ENCODE data around the gene TMEM255A.

TMEM255A gene

GRCh38 chrX:120281021-120281624 lies 30.1 kb downstream of the TMEM255A start:
- Histone ChIP-seq H3K27ac (ENCODE audit: low read depth, low read length) (no peak overlapping the region), H3K79me1 (ENCODE audit: low read length) (no peaks in the 10 kb centered on the region), H3K9ac (ENCODE audit: low read length) (no peak overlapping the region), H2AFZ (ENCODE audit: insufficient read depth, low read length, poor library complexity) (no peak overlapping the region), H3K36me3 (ENCODE audit: control insufficient read depth in 1 of 2, insufficient read depth in 2 of 2, low read length in 2 of 2) (no peaks in the 10 kb centered on the region), H3K4me3 (ENCODE audit: low read depth, low read length) (no peak overlapping the region), H3K79me2 (ENCODE audit: control insufficient read depth, insufficient read depth, low read length, poor library complexity) (no peaks in the 10 kb centered on the region), H3K4me1 (ENCODE audit: control insufficient read depth in 1 of 2, insufficient read depth in 2 of 2, low read length in 2 of 2) (peaks cover 0 to 2% of the 10 kb centered on the region in 2 experiments), H3K9me3 (ENCODE audit: insufficient read depth, low read depth, low read length) (no peaks in the 10 kb centered on the region), H4K91ac (ENCODE audit: low read depth, low read length) (no peak overlapping the region), H3K18ac (ENCODE audit: low read length) (no peak overlapping the region), H3K4ac (ENCODE audit: low read depth, low read length) (no peak overlapping the region), H3K23ac (ENCODE audit: low read length) (no peak overlapping the region), H2AK5ac (ENCODE audit: low read length) (no peak overlapping the region), H2BK120ac (ENCODE audit: insufficient read depth, low read length, poor library complexity) (no peak overlapping the region), H2BK5ac (ENCODE audit: low read depth, low read length, poor library complexity) (no peak overlapping the region), H4K12ac (ENCODE audit: low read depth, low read length) (no peak overlapping the region), H3K4me2 (ENCODE audit: low read length) (no peak overlapping the region), H3K14ac (ENCODE audit: low read length) (no peak overlapping the region), H4K8ac (ENCODE audit: low read depth, low read length) (no peak overlapping the region), H3K27me3 (ENCODE audit: insufficient read depth, low read length) (no peaks in the 10 kb centered on the region), H2BK12ac (ENCODE audit: low read length) (no peak overlapping the region)
- WGBS (ENCODE audit: extremely low coverage, insufficient coverage, insufficient read length), result no CpG with 5 or more reads among the region's 10 CpGs
- DNase-seq, result no peak

GRCh38 chrX:120274958-120275357 lies 36.3 kb downstream of the TMEM255A start:
- no peaks in the 10 kb centered on the region for H3K27me3 ChIP-seq (ENCODE audit: insufficient read depth, low read length)

DNA sequence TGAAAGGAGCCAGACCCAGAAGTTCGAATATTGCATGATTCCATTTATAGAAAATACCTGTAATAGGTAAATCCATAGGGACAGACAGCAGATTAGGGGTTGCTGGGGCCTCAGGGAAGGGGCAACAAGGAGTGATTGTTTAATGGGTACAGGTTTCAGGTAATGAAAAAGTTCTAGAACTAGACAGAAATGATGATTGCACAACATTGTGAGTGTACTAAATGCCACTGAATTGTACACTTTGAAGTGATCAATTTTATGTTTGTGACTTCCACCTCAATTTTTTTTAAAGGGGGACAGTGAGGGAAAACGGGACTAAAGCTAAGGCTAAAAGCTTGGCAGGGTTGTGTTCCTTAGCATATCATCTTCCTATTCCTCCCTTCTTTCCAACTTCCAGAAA lies 37.1 kb downstream of the TMEM255A start:
- Histone ChIP-seq H3K36me3 (ENCODE audit: control insufficient read depth in 1 of 2, insufficient read depth in 2 of 2, low read length in 2 of 2) (no peaks in the 10 kb centered on the region), H3K4me2 (ENCODE audit: low read length) (no peak overlapping the region), H3K9me3 (ENCODE audit: insufficient read depth, low read depth, low read length) (no peaks in the 10 kb centered on the region), H3K4me1 (ENCODE audit: control insufficient read depth in 1 of 2, insufficient read depth in 2 of 2, low read length in 2 of 2) (no peaks in the 10 kb centered on the region), H3K79me2 (ENCODE audit: control insufficient read depth, insufficient read depth, low read length, poor library complexity) (no peaks in the 10 kb centered on the region), H2BK5ac (ENCODE audit: low read depth, low read length, poor library complexity) (no peak overlapping the region), H4K12ac (ENCODE audit: low read depth, low read length) (no peak overlapping the region), H3K23ac (ENCODE audit: low read length) (no peak overlapping the region), H2AK5ac (ENCODE audit: low read length) (no peak overlapping the region), H3K27ac (ENCODE audit: low read depth, low read length) (no peak overlapping the region), H2AFZ (ENCODE audit: insufficient read depth, low read length, poor library complexity) (no peak overlapping the region), H3K14ac (ENCODE audit: low read length) (no peak overlapping the region), H2BK120ac (ENCODE audit: insufficient read depth, low read length, poor library complexity) (no peak overlapping the region), H4K8ac (ENCODE audit: low read depth, low read length) (no peak overlapping the region), H4K91ac (ENCODE audit: low read depth, low read length) (no peak overlapping the region), H2BK12ac (ENCODE audit: low read length) (no peak overlapping the region), H3K27me3 (ENCODE audit: insufficient read depth, low read length) (no peaks in the 10 kb centered on the region), H3K4ac (ENCODE audit: low read depth, low read length) (no peak overlapping the region), H3K9ac (ENCODE audit: low read length) (no peak overlapping the region), H3K4me3 (ENCODE audit: low read depth, low read length) (no peak overlapping the region), H3K18ac (ENCODE audit: low read length) (no peak overlapping the region), H3K79me1 (ENCODE audit: low read length) (no peaks in the 10 kb centered on the region)
- no CpG with 5 or more reads among the region's 2 CpGs for WGBS (ENCODE audit: extremely low coverage, insufficient coverage, insufficient read length)
- DNase-seq, result no peak

More at GRCh38 chrX:120274958-120275357, 36.3 kb downstream of the TMEM255A start:
- H3K14ac ChIP-seq (ENCODE audit: low read length), result no peak overlapping the region
- no peak overlapping the region for H4K12ac ChIP-seq (ENCODE audit: low read depth, low read length)
- no peak overlapping the region for H3K4me2 ChIP-seq (ENCODE audit: low read length)
- no peak overlapping the region for H4K91ac ChIP-seq (ENCODE audit: low read depth, low read length)
- no peaks in the 10 kb centered on the region for H3K79me1 ChIP-seq (ENCODE audit: low read length)
- H3K4me3 ChIP-seq (ENCODE audit: low read depth, low read length), result no peak overlapping the region
- H3K23ac ChIP-seq (ENCODE audit: low read length), result no peak overlapping the region
- no peak overlapping the region for H3K9ac ChIP-seq (ENCODE audit: low read length)
- no CpG with 5 or more reads among the region's 2 CpGs for WGBS (ENCODE audit: extremely low coverage, insufficient coverage, insufficient read length)
- H3K27ac ChIP-seq (ENCODE audit: low read depth, low read length), result no peak overlapping the region
- H2BK5ac ChIP-seq (ENCODE audit: low read depth, low read length, poor library complexity), result no peak overlapping the region
- H3K4ac ChIP-seq (ENCODE audit: low read depth, low read length), result no peak overlapping the region
- no peak overlapping the region for H4K8ac ChIP-seq (ENCODE audit: low read depth, low read length)
- H3K79me2 ChIP-seq (ENCODE audit: control insufficient read depth, insufficient read depth, low read length, poor library complexity), result no peaks in the 10 kb centered on the region
- no peak overlapping the region for H3K18ac ChIP-seq (ENCODE audit: low read length)
- H2BK12ac ChIP-seq (ENCODE audit: low read length), result no peak overlapping the region
- no peak overlapping the region for H2AK5ac ChIP-seq (ENCODE audit: low read length)
- no peak overlapping the region for H2BK120ac ChIP-seq (ENCODE audit: insufficient read depth, low read length, poor library complexity)
- DNase-seq, result no peak
- H2AFZ ChIP-seq (ENCODE audit: insufficient read depth, low read length, poor library complexity), result no peak overlapping the region
- H3K36me3 ChIP-seq (ENCODE audit: control insufficient read depth in 1 of 2, insufficient read depth in 2 of 2, low read length in 2 of 2), result no peaks in the 10 kb centered on the region
- no peaks in the 10 kb centered on the region for H3K4me1 ChIP-seq (ENCODE audit: control insufficient read depth in 1 of 2, insufficient read depth in 2 of 2, low read length in 2 of 2)
- H3K9me3 ChIP-seq (ENCODE audit: insufficient read depth, low read depth, low read length), result no peaks in the 10 kb centered on the region

GRCh38 chrX:120271218-120271617 lies 40.0 kb downstream of the TMEM255A start:
- Histone ChIP-seq H3K36me3 (ENCODE audit: control insufficient read depth in 1 of 2, insufficient read depth in 2 of 2, low read length in 2 of 2) (no peaks in the 10 kb centered on the region), H2AFZ (ENCODE audit: insufficient read depth, low read length, poor library complexity) (no peak overlapping the region), H3K4ac (ENCODE audit: low read depth, low read length) (no peak overlapping the region), H2AK5ac (ENCODE audit: low read length) (no peak overlapping the region), H3K4me2 (ENCODE audit: low read length) (no peak overlapping the region), H3K27ac (ENCODE audit: low read depth, low read length) (no peak overlapping the region), H3K18ac (ENCODE audit: low read length) (no peak overlapping the region), H2BK120ac (ENCODE audit: insufficient read depth, low read length, poor library complexity) (no peak overlapping the region), H4K8ac (ENCODE audit: low read depth, low read length) (no peak overlapping the region), H3K4me3 (ENCODE audit: low read depth, low read length) (no peak overlapping the region), H3K23ac (ENCODE audit: low read length) (no peak overlapping the region), H3K27me3 (ENCODE audit: insufficient read depth, low read length) (no peaks in the 10 kb centered on the region), H4K91ac (ENCODE audit: low read depth, low read length) (no peak overlapping the region), H2BK12ac (ENCODE audit: low read length) (no peak overlapping the region), H3K14ac (ENCODE audit: low read length) (no peak overlapping the region), H3K4me1 (ENCODE audit: control insufficient read depth in 1 of 2, insufficient read depth in 2 of 2, low read length in 2 of 2) (no peaks in the 10 kb centered on the region), H3K9me3 (ENCODE audit: insufficient read depth, low read depth, low read length) (no peaks in the 10 kb centered on the region), H4K12ac (ENCODE audit: low read depth, low read length) (no peak overlapping the region), H2BK5ac (ENCODE audit: low read depth, low read length, poor library complexity) (no peak overlapping the region), H3K9ac (ENCODE audit: low read length) (no peak overlapping the region), H3K79me1 (ENCODE audit: low read length) (no peaks in the 10 kb centered on the region), H3K79me2 (ENCODE audit: control insufficient read depth, insufficient read depth, low read length, poor library complexity) (no peaks in the 10 kb centered on the region)
- WGBS (ENCODE audit: extremely low coverage, insufficient coverage, insufficient read length), result no CpG with 5 or more reads among the region's 2 CpGs
- no peak for DNase-seq
